ENCODE results near the gene CDC45.
"Not testable (repeated sequence)": the region's sequence is repeated elsewhere in the genome, so short reads cannot be mapped to it uniquely, and the experiment has no call there.

CDC45 gene, protein sequence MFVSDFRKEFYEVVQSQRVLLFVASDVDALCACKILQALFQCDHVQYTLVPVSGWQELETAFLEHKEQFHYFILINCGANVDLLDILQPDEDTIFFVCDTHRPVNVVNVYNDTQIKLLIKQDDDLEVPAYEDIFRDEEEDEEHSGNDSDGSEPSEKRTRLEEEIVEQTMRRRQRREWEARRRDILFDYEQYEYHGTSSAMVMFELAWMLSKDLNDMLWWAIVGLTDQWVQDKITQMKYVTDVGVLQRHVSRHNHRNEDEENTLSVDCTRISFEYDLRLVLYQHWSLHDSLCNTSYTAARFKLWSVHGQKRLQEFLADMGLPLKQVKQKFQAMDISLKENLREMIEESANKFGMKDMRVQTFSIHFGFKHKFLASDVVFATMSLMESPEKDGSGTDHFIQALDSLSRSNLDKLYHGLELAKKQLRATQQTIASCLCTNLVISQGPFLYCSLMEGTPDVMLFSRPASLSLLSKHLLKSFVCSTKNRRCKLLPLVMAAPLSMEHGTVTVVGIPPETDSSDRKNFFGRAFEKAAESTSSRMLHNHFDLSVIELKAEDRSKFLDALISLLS
- total RNA-seq, result 0.38 to 31.1 (median 3.5) reads per million in 9 experiments

DNA sequence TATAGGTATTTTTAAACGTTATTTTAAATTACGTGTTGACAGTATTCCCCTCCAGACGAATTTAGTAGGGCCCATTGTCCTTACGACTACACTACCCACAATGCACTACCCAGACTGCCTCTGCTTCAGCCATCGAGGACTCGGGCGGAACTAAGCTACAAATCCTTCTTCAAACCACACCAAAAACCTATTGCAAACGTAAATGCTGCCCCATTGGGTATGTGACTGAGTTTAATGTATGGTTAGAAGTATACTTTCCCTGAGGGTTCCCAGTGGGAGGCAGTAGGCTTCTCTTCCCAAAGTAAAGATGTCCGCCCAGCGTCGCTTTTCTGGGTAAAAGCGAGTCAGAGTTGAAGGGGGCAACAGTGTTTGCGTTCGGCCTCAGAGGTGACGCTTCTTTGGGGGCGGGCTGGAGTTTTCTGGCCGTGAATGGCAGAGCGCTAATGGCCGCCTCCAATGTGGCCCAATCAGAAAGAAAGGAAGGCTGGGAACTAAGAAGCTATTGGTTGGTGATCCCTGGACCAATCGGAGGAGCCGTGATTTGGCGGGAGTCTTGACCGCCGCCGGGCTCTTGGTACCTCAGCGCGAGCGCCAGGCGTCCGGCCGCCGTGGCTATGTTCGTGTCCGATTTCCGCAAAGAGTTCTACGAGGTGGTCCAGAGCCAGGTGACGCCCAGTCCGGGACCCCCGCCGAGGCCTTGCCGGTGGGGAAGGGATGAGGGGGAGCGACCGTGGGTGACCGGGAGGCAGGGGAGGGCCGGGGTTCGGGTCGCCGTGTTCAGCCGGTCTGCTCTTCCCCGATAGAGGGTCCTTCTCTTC, at the start of gene CDC45:
TSS of gene CDC45 (plus strand) at position 566 of the 818 bp plus-strand sequence. CDS start at position 615, 49 bp downstream.
- H3K36me3 Mint-ChIP-seq (ENCODE audit: insufficient read depth), result peaks cover 11% of the 10 kb centered on the region
- DNase-seq (peak; percentile 90 to 92 (median 90)), ATAC-seq (replicated peaks) (peak; percentile 89)
- H3K27ac Mint-ChIP-seq, result peak within 1 kb of the TSS; percentile 99
- no peaks in the 10 kb centered on the region for H3K9me3 Mint-ChIP-seq
- H3K4me3 Mint-ChIP-seq, result peak within 1 kb of the TSS; percentile 88 to 95
- H3K4me1 Mint-ChIP-seq (ENCODE audit: low read depth in 2 of 2), result peaks cover 23 to 28% of the 10 kb centered on the region in 2 donors
- H3K27me3 Mint-ChIP-seq, result no peaks in the 10 kb centered on the region

- peak; percentile 16 to 38 (median 16) for DNase-seq
- Mint-ChIP-seq H3K36me3 (ENCODE audit: insufficient read depth) (peaks cover 45% of the 10 kb centered on the region), H3K4me3 (peak overlapping the region; percentile 88 to 93), H3K27ac (peak overlapping the region; percentile 92 to 94), H3K9me3 (no peaks in the 10 kb centered on the region), H3K27me3 (no peaks in the 10 kb centered on the region), H3K4me1 (ENCODE audit: low read depth in 2 of 2) (peaks cover 33 to 51% of the 10 kb centered on the region in 2 donors)
- ATAC-seq (replicated peaks), result peak; percentile 31
Observed at GRCh38 chr22:19429950-19430889, 49.5 kb upstream of the CDC45 start.

GRCh38 chr22:19430890-19431541, 48.7 kb upstream of the CDC45 start:
- Mint-ChIP-seq H3K27ac (peak overlapping the region; percentile 92 to 94), H3K4me3 (peak overlapping the region; percentile 88 to 93), H3K9me3 (no peaks in the 10 kb centered on the region), H3K36me3 (ENCODE audit: insufficient read depth) (peaks cover 52% of the 10 kb centered on the region), H3K4me1 (ENCODE audit: low read depth in 2 of 2) (peaks cover 32 to 48% of the 10 kb centered on the region in 2 donors), H3K27me3 (no peaks in the 10 kb centered on the region)
- DNase-seq (peak in 1 of 3 experiments; percentile 16), ATAC-seq (replicated peaks) (no peak)

DNA sequence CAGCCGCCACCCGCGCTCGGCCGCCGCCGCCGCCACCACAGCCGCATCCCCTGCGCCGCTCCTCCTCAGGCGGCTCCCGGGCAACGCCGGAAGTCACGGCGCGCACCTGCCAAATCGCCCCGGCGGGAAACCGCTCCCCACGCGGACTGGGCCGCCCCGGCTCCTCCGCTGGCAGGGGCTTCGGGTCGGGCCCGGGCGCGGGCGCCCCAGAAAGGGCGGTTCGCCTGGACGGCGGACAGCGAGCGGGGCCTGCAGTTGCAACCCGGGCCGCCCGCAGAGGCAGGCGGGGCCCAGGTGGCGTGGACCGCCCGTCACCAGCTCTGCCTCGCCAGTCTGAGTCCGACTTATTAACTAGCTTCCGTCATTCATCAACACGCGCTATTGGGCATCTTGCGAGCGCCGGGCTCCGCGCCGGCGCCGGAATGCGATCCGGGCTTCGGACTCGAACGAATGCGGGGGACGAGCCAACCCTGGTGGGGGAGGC, 48.0 kb upstream of the CDC45 start, which contains the start of gene HIRA:
TSS of gene HIRA (minus strand) at position 85 of the 484 bp plus-strand sequence. CDS start 257 bp downstream, outside the sequence.
- DNase-seq, result peak; percentile 81 to 90 (median 88)
- Mint-ChIP-seq H3K27me3 (no peaks in the 10 kb centered on the region), H3K9me3 (no peaks in the 10 kb centered on the region), H3K36me3 (ENCODE audit: insufficient read depth) (peaks cover 53% of the 10 kb centered on the region), H3K4me3 (peak within 1 kb of the TSS; percentile 88 to 93), H3K4me1 (ENCODE audit: low read depth in 2 of 2) (peaks cover 25 to 41% of the 10 kb centered on the region in 2 donors), H3K27ac (peak within 1 kb of the TSS; percentile 93 to 94)
- peak; percentile 57 for ATAC-seq (replicated peaks)

- DNase-seq, result peak; percentile 75 to 82 (median 79)
- Mint-ChIP-seq H3K36me3 (ENCODE audit: insufficient read depth) (peaks cover 53% of the 10 kb centered on the region), H3K27ac (peak within 1 kb of the TSS; percentile 93 to 94), H3K27me3 (no peaks in the 10 kb centered on the region), H3K4me1 (ENCODE audit: low read depth in 2 of 2) (peaks cover 21 to 35% of the 10 kb centered on the region in 2 donors), H3K4me3 (peak within 1 kb of the TSS; percentile 88 to 93), H3K9me3 (no peaks in the 10 kb centered on the region)
- ATAC-seq (replicated peaks), result peak; percentile 83
Observed at GRCh38 chr22:19432133-19432851, 47.4 kb upstream of the CDC45 start, which contains the start of gene MRPL40. TSS of gene MRPL40 (plus strand) at chr22:19432545. CDS start at chr22:19432555, 10 bp downstream.

DNA sequence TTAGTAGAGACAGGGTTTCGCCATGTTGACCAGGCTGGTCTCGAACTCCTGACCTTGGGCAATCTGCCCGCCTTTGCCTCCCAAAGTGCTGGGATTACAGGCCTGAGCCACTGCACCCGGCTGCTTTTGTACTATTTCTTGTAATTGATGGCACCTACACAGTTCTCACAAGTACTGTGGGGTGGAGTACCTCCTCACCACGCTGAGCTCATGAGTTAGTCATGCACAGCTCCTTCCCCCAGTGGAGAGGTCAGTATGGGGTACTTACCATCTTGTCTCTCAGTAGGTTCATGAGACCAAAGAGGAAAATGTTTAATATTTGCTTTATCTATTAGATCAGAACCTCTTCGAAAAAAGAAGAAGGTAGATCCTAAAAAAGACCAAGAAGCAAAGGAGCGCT, 45.3 kb upstream of the CDC45 start:
- Mint-ChIP-seq H3K4me3 (peak overlapping the region; percentile 55 to 88), H3K36me3 (ENCODE audit: insufficient read depth) (peaks cover 50% of the 10 kb centered on the region), H3K4me1 (ENCODE audit: low read depth in 2 of 2) (peaks cover 17 to 19% of the 10 kb centered on the region in 2 donors), H3K27me3 (no peaks in the 10 kb centered on the region), H3K9me3 (no peaks in the 10 kb centered on the region), H3K27ac (peak overlapping the region in 1 of 2 donors; percentile 93)
- DNase-seq, result no peak
- ATAC-seq (replicated peaks), result no peak

DNA sequence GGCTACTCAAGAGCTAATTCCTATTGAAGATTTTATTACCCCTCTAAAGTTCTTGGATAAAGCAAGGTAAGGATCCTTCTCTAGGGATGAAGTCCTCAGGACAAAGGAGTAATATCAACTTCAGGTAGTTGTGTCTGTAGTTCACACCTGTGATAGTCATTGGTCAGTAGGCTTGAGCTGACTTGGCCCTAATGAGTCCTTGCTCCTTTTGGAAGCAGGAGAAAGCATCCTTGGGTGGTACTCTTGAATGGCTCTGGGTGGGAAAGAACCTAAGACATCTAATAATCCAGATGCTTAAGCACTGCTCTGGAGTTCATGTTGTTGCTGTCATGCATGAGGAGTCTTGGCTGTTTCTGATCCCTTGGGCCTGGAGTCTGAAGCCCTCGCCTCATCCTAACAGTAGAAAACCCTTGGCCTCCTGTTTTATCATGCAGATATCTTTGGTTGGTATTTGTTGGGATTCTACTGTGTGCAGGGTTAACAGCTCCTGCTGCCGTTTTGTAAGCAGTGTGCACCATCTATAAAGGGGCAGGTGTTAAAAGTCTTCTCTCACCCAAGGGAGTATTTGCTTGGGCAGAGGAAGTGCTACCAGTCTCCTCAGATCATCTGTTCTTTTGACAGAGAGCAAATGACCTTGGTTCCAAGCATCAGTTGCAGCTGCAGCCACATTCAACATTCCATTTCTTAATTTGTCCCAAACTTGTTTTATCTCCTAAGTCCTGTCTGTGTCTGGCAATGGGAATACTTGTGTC, 44.7 kb upstream of the CDC45 start:
- Mint-ChIP-seq H3K36me3 (ENCODE audit: insufficient read depth) (peaks cover 52% of the 10 kb centered on the region), H3K4me3 (no peak overlapping the region), H3K27ac (peak overlapping the region in 1 of 2 donors; percentile 65), H3K4me1 (ENCODE audit: low read depth in 2 of 2) (peaks cover 11 to 13% of the 10 kb centered on the region in 2 donors), H3K27me3 (no peaks in the 10 kb centered on the region), H3K9me3 (no peaks in the 10 kb centered on the region)
- DNase-seq (no peak), ATAC-seq (replicated peaks) (no peak)

GRCh38 chr22:19436444-19437161, 43.1 kb upstream of the CDC45 start:
- not testable (repeated sequence) for H3K4me3 Mint-ChIP-seq
- H3K27ac Mint-ChIP-seq, result peak overlapping the region; percentile 4 to 12
- peaks cover 42% of the 10 kb centered on the region for H3K36me3 Mint-ChIP-seq (ENCODE audit: insufficient read depth)

DNA sequence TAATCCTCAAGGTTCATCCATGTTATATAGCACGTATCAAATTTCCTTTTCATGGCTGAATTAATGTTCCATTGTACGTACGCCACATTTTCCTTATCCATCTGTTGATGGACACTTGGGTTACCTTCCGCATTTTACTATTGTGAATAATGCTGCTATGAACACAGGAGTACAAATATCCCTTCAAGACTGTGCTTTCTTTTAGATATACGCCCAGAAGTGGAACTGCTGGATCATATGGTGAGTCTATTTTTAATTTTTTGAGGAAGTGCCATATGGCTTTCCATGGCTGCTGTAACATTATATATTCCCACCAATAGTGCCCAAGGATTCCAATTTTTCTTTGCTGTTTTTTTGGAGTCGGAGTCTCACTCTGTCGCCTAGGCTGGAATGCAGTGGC, 41.4 kb upstream of the CDC45 start:
- ATAC-seq (replicated peaks) (no peak), DNase-seq (no peak)
- Mint-ChIP-seq H3K27ac (no peak overlapping the region), H3K4me1 (ENCODE audit: low read depth in 2 of 2) (peaks cover 6 to 13% of the 10 kb centered on the region in 2 donors), H3K36me3 (ENCODE audit: insufficient read depth) (peaks cover 43% of the 10 kb centered on the region), H3K4me3 (no peak overlapping the region), H3K9me3 (no peaks in the 10 kb centered on the region), H3K27me3 (no peaks in the 10 kb centered on the region)

More at GRCh38 chr22:19436444-19437161, 43.1 kb upstream of the CDC45 start:
- not testable (repeated sequence) for ATAC-seq (replicated peaks); H3K4me1 Mint-ChIP-seq (ENCODE audit: low read depth in 2 of 2); H3K27me3 Mint-ChIP-seq; H3K9me3 Mint-ChIP-seq; DNase-seq

DNA sequence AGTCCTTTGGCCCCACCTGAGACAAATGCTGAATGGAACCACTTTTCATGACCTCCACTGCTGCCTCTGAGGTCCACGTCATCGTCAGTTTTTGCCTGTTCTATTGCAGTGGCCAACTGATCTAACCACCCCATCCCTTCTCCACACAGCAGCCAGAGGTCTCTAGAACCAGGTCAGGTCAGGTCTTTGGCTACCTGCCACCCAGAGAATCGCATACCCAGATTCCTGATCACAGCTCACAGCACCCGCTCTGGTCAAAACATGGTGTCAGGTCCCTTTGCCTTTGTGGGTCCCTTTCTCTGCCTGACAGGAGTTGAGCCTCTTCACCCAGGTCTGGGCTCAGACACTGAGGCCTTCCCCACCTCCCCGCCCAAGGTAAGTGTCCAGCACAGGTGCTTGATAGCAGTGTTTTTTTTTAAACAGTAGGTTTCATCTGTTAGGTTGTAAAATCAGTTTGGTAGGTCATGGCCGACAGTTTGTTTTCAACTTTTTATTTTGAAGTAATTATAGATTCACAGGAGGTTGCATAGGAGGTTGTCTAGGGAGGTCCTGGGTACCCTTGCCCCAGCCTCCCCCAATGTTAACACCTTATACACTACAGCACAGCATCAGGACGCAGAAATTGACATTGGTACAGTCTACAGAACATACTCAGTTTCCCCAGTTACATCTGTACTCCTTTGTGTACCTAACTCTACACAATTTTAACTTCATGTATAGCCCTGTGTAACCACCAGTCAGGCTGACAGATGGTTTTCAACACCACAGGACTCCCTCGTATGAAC, 39.1 kb upstream of the CDC45 start:
- Mint-ChIP-seq H3K4me1 (ENCODE audit: low read depth in 2 of 2) (peaks cover 17 to 26% of the 10 kb centered on the region in 2 donors), H3K36me3 (ENCODE audit: insufficient read depth) (peaks cover 29% of the 10 kb centered on the region), H3K4me3 (no peak overlapping the region), H3K9me3 (no peaks in the 10 kb centered on the region), H3K27me3 (no peaks in the 10 kb centered on the region), H3K27ac (peak overlapping the region; percentile 29 to 45)
- ATAC-seq (replicated peaks) (no peak), DNase-seq (no peak)
